ENCODE measurements around the gene ITGAD. TPM values are rescaled to one million over a fixed set of nuclear protein-coding genes. Genes with fewer than 3 reads are reported as not detected.

Gene ITGAD
- total and polyA plus RNA-seq, 4 donors, result 0.04 to 3.6 (median 2.1) TPM

GRCh38 chr16:31362476-31363405 is 30.4 kb upstream of the ITGAD start:
- Histone ChIP-seq H3K4me3 (ENCODE audit: low read depth in 1 of 3, low read length in 3 of 3) (no peak overlapping the region), H3K36me3 (ENCODE audit: control insufficient read depth in 4 of 4, insufficient read depth in 3 of 4, low read depth in 1 of 4, low read length in 3 of 4) (no peaks in the 10 kb centered on the region), H3K9me3 (ENCODE audit: control insufficient read depth in 4 of 4, low read length in 3 of 4) (no peaks in the 10 kb centered on the region), H3K27ac (ENCODE audit: low read depth in 1 of 2, low read length in 2 of 2) (no peak overlapping the region), H3K4me1 (ENCODE audit: control insufficient read depth in 4 of 4, insufficient read depth in 4 of 4, low read length in 3 of 4) (peaks cover 0 to 1% (median 0%) of the 10 kb centered on the region in 4 donors), H3K9ac (ENCODE audit: low read depth in 1 of 2, low read length in 2 of 2) (no peak overlapping the region), H3K27me3 (ENCODE audit: control insufficient read depth in 4 of 4, insufficient read depth in 4 of 4, low read length in 3 of 4) (no peaks in the 10 kb centered on the region)
- DNase-seq (ENCODE audit: low spot score), result no peak
- 86% methylated on average over 26 of the region's 26 CpGs for WGBS
- TF ChIP-seq EGR1 (IDR thresholded peaks at IDR 0.05; ENCODE audit: low read depth in 2 of 2) (no peak), ZBTB33 (IDR thresholded peaks at IDR 0.05) (no peak), JUND (IDR thresholded peaks at IDR 0.05) (no peak), HNF4G (IDR thresholded peaks at IDR 0.05) (no peak)
- TF ChIP-seq, protein P1, sequence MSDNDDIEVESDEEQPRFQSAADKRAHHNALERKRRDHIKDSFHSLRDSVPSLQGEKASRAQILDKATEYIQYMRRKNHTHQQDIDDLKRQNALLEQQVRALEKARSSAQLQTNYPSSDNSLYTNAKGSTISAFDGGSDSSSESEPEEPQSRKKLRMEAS (IDR thresholded peaks at IDR 0.05), result no peak
- TF ChIP-seq, protein P2, sequence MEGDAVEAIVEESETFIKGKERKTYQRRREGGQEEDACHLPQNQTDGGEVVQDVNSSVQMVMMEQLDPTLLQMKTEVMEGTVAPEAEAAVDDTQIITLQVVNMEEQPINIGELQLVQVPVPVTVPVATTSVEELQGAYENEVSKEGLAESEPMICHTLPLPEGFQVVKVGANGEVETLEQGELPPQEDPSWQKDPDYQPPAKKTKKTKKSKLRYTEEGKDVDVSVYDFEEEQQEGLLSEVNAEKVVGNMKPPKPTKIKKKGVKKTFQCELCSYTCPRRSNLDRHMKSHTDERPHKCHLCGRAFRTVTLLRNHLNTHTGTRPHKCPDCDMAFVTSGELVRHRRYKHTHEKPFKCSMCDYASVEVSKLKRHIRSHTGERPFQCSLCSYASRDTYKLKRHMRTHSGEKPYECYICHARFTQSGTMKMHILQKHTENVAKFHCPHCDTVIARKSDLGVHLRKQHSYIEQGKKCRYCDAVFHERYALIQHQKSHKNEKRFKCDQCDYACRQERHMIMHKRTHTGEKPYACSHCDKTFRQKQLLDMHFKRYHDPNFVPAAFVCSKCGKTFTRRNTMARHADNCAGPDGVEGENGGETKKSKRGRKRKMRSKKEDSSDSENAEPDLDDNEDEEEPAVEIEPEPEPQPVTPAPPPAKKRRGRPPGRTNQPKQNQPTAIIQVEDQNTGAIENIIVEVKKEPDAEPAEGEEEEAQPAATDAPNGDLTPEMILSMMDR (IDR thresholded peaks at IDR 0.05; ENCODE audit: low read depth, low read length, missing input control), result no peak

GRCh38 chr16:31363721-31364120 is 29.4 kb upstream of the ITGAD start:
- H3K27ac ChIP-seq (ENCODE audit: low read depth in 1 of 2, low read length in 2 of 2), result no peak overlapping the region
- no peak overlapping the region for H3K4me3 ChIP-seq (ENCODE audit: low read depth in 1 of 3, low read length in 3 of 3)
- H3K9ac ChIP-seq (ENCODE audit: low read depth in 1 of 2, low read length in 2 of 2), result no peak overlapping the region
- H3K36me3 ChIP-seq (ENCODE audit: control insufficient read depth in 4 of 4, insufficient read depth in 3 of 4, low read depth in 1 of 4, low read length in 3 of 4), result no peaks in the 10 kb centered on the region
- TF ChIP-seq ZBTB33 (IDR thresholded peaks at IDR 0.05) (no peak), FOXA1 (IDR thresholded peaks at IDR 0.05) (no peak), HNF4G (IDR thresholded peaks at IDR 0.05) (no peak), GABPA (IDR thresholded peaks at IDR 0.05 in 1 of 2, conservative IDR thresholded peaks at IDR 0.05 in 1 of 2) (no peak), EGR1 (IDR thresholded peaks at IDR 0.05; ENCODE audit: low read depth in 2 of 2) (no peak), RXRA (IDR thresholded peaks at IDR 0.05) (no peak), REST (IDR thresholded peaks at IDR 0.05) (no peak), TAF1 (conservative IDR thresholded peaks at IDR 0.05) (no peak), JUND (IDR thresholded peaks at IDR 0.05) (no peak), ATF3 (IDR thresholded peaks at IDR 0.05) (no peak), RAD21 (IDR thresholded peaks at IDR 0.05) (no peak), SP1 (IDR thresholded peaks at IDR 0.05) (no peak), NR2F2 (IDR thresholded peaks at IDR 0.05) (no peak), FOXA2 (IDR thresholded peaks at IDR 0.05) (no peak)
- TF ChIP-seq, protein P1 (IDR thresholded peaks at IDR 0.05), result no peak
- TF ChIP-seq, protein P2 (IDR thresholded peaks at IDR 0.05; ENCODE audit: low read depth, low read length, missing input control), result no peak
- no peak for DNase-seq (ENCODE audit: low spot score)
- H3K4me1 ChIP-seq (ENCODE audit: control insufficient read depth in 4 of 4, insufficient read depth in 4 of 4, low read length in 3 of 4), result no peaks in the 10 kb centered on the region
- 87% methylated on average over 8 of the region's 8 CpGs for WGBS
- H3K27me3 ChIP-seq (ENCODE audit: control insufficient read depth in 4 of 4, insufficient read depth in 4 of 4, low read length in 3 of 4), result no peaks in the 10 kb centered on the region
- H3K9me3 ChIP-seq (ENCODE audit: control insufficient read depth in 4 of 4, low read length in 3 of 4), result no peaks in the 10 kb centered on the region
